GM12865 (cell line): ENCODE results near the gene HSPA12B.
A peak's percentile ranks its signal among the peaks of the same experiment; 100 is the strongest.

Source experiments
- DNase-seq: peaks from one replicate; pipeline ENCODE4 v3.0.0; 2010; ENCODE audit warnings: low read depth
- H3K4me3 ChIP-seq: 2 replicates; pipeline ENCODE4 v1.5.1; 2011; ENCODE audit warnings: mild to moderate bottlenecking, low read depth, low read length, control low read depth
- CTCF ChIP-seq: IDR thresholded peaks from 2 replicates; pipeline ENCODE4 v1.5.1; 2011; ENCODE audit warnings: low read length, control low read depth, low read depth, inconsistent platforms; ENCODE audit not compliant: insufficient read depth; ENCODE audit errors: missing control alignments

The HSPA12B gene

GRCh38 chr20:3748073-3748472, 15.6 kb downstream of the HSPA12B start:
- no peak overlapping the region for H3K4me3 ChIP-seq
- TF ChIP-seq CTCF, result no peak
- no peak for DNase-seq

- no peak for DNase-seq
- no peak for TF ChIP-seq CTCF
- H3K4me3 ChIP-seq, result no peak overlapping the region
Observed at GRCh38 chr20:3749087-3749688, 16.7 kb downstream of the HSPA12B start.

- peak; percentile 47 for TF ChIP-seq CTCF
- H3K4me3 ChIP-seq, result no peak overlapping the region
- peak; percentile 35 for DNase-seq
Observed at GRCh38 chr20:3749689-3750531, 17.4 kb downstream of the HSPA12B start.

- DNase-seq, result no peak
- no peak overlapping the region for H3K4me3 ChIP-seq
- no peak for TF ChIP-seq CTCF
Observed at GRCh38 chr20:3751305-3751674, 18.8 kb downstream of the HSPA12B start.

GRCh38 chr20:3751675-3752385, 19.3 kb downstream of the HSPA12B start:
- DNase-seq, result peak; percentile 62
- H3K4me3 ChIP-seq, result no peak overlapping the region
- no peak for TF ChIP-seq CTCF

- no peak for DNase-seq
- H3K4me3 ChIP-seq, result no peak overlapping the region
- TF ChIP-seq CTCF, result no peak
Observed at GRCh38 chr20:3752386-3752759, 19.9 kb downstream of the HSPA12B start.
